ENCODE results near the gene IFNA14.

The IFNA14 gene

GRCh38 chr9:21255538-21256212, 15.9 kb upstream of the IFNA14 start:
- Histone ChIP-seq H3K4me3 (ENCODE audit: low read length, poor library complexity, severe bottlenecking) (peak overlapping the region; percentile 8), H3K4me1 (ENCODE audit: insufficient read depth, low read length, poor library complexity, severe bottlenecking) (peaks cover 26% of the 10 kb centered on the region), H4K20me1 (ENCODE audit: insufficient read depth, low read length, poor library complexity, severe bottlenecking) (no peaks in the 10 kb centered on the region), H3K9me2 (replicated peaks; ENCODE audit: low read depth, low read length) (no peaks in the 10 kb centered on the region), H3K9me3 (ENCODE audit: insufficient read depth, low read depth, low read length) (no peaks in the 10 kb centered on the region), H3K4me2 (ENCODE audit: low read depth, low read length, poor library complexity, severe bottlenecking) (peak overlapping the region; percentile 57), H3K36me3 (ENCODE audit: insufficient read depth, low read length) (no peaks in the 10 kb centered on the region), H2AFZ (ENCODE audit: low read length) (peak overlapping the region; percentile 53), H3K27me3 (ENCODE audit: insufficient read depth, low read length, poor library complexity, severe bottlenecking) (no peaks in the 10 kb centered on the region), H3F3A (ENCODE audit: low read depth) (no peaks in the 10 kb centered on the region), H3K79me2 (ENCODE audit: insufficient read depth, low read length) (no peaks in the 10 kb centered on the region), H3K9ac (ENCODE audit: low read depth, low read length, poor library complexity, severe bottlenecking) (no peak overlapping the region)
- TF ChIP-seq EZH2phosphoT487 (IDR thresholded peaks at IDR 0.05; ENCODE audit: borderline replicate concordance) = no peak
- no peak for TF ChIP-seq CTCF (conservative IDR thresholded peaks at IDR 0.05; ENCODE audit: low read length)

- no peak overlapping the region for H3K9ac ChIP-seq (ENCODE audit: low read depth, low read length, poor library complexity, severe bottlenecking)
- H3K4me1 ChIP-seq (ENCODE audit: insufficient read depth, low read length, poor library complexity, severe bottlenecking) = peaks cover 26% of the 10 kb centered on the region
- H3K36me3 ChIP-seq (ENCODE audit: insufficient read depth, low read length) = no peaks in the 10 kb centered on the region
- no peaks in the 10 kb centered on the region for H3K9me2 ChIP-seq (replicated peaks; ENCODE audit: low read depth, low read length)
- no peaks in the 10 kb centered on the region for H3K79me2 ChIP-seq (ENCODE audit: insufficient read depth, low read length)
- H3F3A ChIP-seq (ENCODE audit: low read depth) = no peaks in the 10 kb centered on the region
- no peaks in the 10 kb centered on the region for H3K9me3 ChIP-seq (ENCODE audit: insufficient read depth, low read depth, low read length)
- H3K4me2 ChIP-seq (ENCODE audit: low read depth, low read length, poor library complexity, severe bottlenecking) = peak overlapping the region; percentile 60
- H3K27me3 ChIP-seq (ENCODE audit: insufficient read depth, low read length, poor library complexity, severe bottlenecking) = no peaks in the 10 kb centered on the region
- no peak for TF ChIP-seq EZH2phosphoT487 (IDR thresholded peaks at IDR 0.05; ENCODE audit: borderline replicate concordance)
- peak; percentile 89 for TF ChIP-seq CTCF (conservative IDR thresholded peaks at IDR 0.05; ENCODE audit: low read length)
- H3K4me3 ChIP-seq (ENCODE audit: low read length, poor library complexity, severe bottlenecking) = peak overlapping the region; percentile 57
- H4K20me1 ChIP-seq (ENCODE audit: insufficient read depth, low read length, poor library complexity, severe bottlenecking) = no peaks in the 10 kb centered on the region
- H2AFZ ChIP-seq (ENCODE audit: low read length) = peak overlapping the region; percentile 60
Observed at GRCh38 chr9:21252721-21253547, 13.1 kb upstream of the IFNA14 start.

GRCh38 chr9:21251638-21252037, 11.8 kb upstream of the IFNA14 start:
- Histone ChIP-seq H3F3A (ENCODE audit: low read depth) (no peaks in the 10 kb centered on the region), H3K4me1 (ENCODE audit: insufficient read depth, low read length, poor library complexity, severe bottlenecking) (peaks cover 26% of the 10 kb centered on the region), H4K20me1 (ENCODE audit: insufficient read depth, low read length, poor library complexity, severe bottlenecking) (no peaks in the 10 kb centered on the region), H3K9ac (ENCODE audit: low read depth, low read length, poor library complexity, severe bottlenecking) (no peak overlapping the region), H2AFZ (ENCODE audit: low read length) (peak overlapping the region; percentile 38; the same call in 1 of the 2 replicates), H3K9me3 (ENCODE audit: insufficient read depth, low read depth, low read length) (no peaks in the 10 kb centered on the region), H3K36me3 (ENCODE audit: insufficient read depth, low read length) (no peaks in the 10 kb centered on the region), H3K79me2 (ENCODE audit: insufficient read depth, low read length) (no peaks in the 10 kb centered on the region), H3K4me3 (ENCODE audit: low read length, poor library complexity, severe bottlenecking) (no peak overlapping the region), H3K9me2 (replicated peaks; ENCODE audit: low read depth, low read length) (no peaks in the 10 kb centered on the region), H3K27me3 (ENCODE audit: insufficient read depth, low read length, poor library complexity, severe bottlenecking) (no peaks in the 10 kb centered on the region), H3K4me2 (ENCODE audit: low read depth, low read length, poor library complexity, severe bottlenecking) (no peak overlapping the region)
- TF ChIP-seq EZH2phosphoT487 (IDR thresholded peaks at IDR 0.05; ENCODE audit: borderline replicate concordance) (no peak), CTCF (conservative IDR thresholded peaks at IDR 0.05; ENCODE audit: low read length) (no peak)
